Adrenal gland (tissue), 12 donors: ENCODE measurements around the gene C1QTNF5. TPM values are rescaled to one million over a fixed set of nuclear protein-coding genes. Genes with fewer than 3 reads are reported as not detected.
A peak's percentile ranks its signal among the peaks of the same experiment; 100 is the strongest.

Experiments used
- DNase-seq, 7 donors: peaks; one replicate each; pipeline ENCODE4 v3.0.0-alpha.2; 2019 to 2020
- H3K27ac ChIP-seq, 5 donors: fragments of 200-600 bp; sonication (generic) in 4 of 5; 1 replicate in 3 of 5; 2 replicates in 2 of 5; pipeline versions ENCODE4 v1.5.1 to v1.8.0; 2016 to 2020; ENCODE audit warnings: mild to moderate bottlenecking in 1 of 5
- H3K27me3 ChIP-seq: fragments of 200-600 bp; 2 replicates; pipeline ENCODE4 v1.8.0; 2021
- H3K36me3 ChIP-seq, 2 donors: fragments of 200-600 bp; replicated peaks in 1 of 2; 1 replicate in 1 of 2; 2 replicates in 1 of 2; pipeline versions ENCODE4 v1.5.1 to v1.8.0; 2018 to 2022
- H3K4me1 ChIP-seq, 2 donors: fragments of 200-600 bp; replicated peaks in 1 of 2; 1 replicate in 1 of 2; 2 replicates in 1 of 2; pipeline versions ENCODE4 v1.5.1 to v1.8.0; 2018 to 2021
- H3K4me3 ChIP-seq, 4 donors: fragments of 200-600 bp; sonication (generic) in 3 of 4; one replicate each; pipeline ENCODE4 v1.5.1; 2016 to 2018
- H3K9me3 ChIP-seq, 3 donors: fragments of 200-600 bp; sonication (generic) in 1 of 3; replicated peaks in 1 of 3; 1 replicate in 2 of 3; 2 replicates in 1 of 3; pipeline versions ENCODE4 v1.5.1 to v1.8.0; 2016 to 2021
- POLR2A ChIP-seq, 2 donors: fragments of 450-650 bp; IDR thresholded peaks; one replicate each; pipeline ENCODE4 v1.6.1; 2017; ENCODE audit warnings: antibody characterized with exemption in 2 of 2, mild to moderate bottlenecking in 2 of 2, moderate library complexity in 1 of 2
- WGBS, 4 donors: extraction: QIAGEN DNeasy Blood & Tissue Kit in 2 of 4; methylation state at CpG; one replicate each; pipeline versions ENCODE4 v1.1.5 to v1.1.7; 2013 to 2017; 5-methylcytosine and 5-hydroxymethylcytosine counted together
- intact Hi-C, 2 donors: fragments of 100-400 bp; cut with DNase I; formaldehyde crosslinking; loops; one replicate each; pipeline versions ENCODE4 v1.14.1 to v1.15.0; 2022 to 2023
- polyA plus RNA-seq, 3 donors: library from polyadenylated mRNA; stranded (reverse); fragments of 200-250 nt in 2 of 3; fragments of 350-450 nt in 1 of 3; fragmentation: Illumina TruSeq in 1 of 3; extraction: RNeasy Lipid Tissue Mini Kit (QIAGEN cat#74804) in 1 of 3; gene quantifications; one replicate each; pipeline ENCODE4 v1.2.3, GENCODE V29; 2013 to 2014
- total RNA-seq, 9 donors: library from RNA; depleted of rRNA in 4 of 9; stranded (reverse); fragments of >200 nt in 4 of 9; fragments of 120-200 nt in 1 of 9; fragmentation: NEBNext Ultra II Directional in 1 of 9; extraction: Animal tissue kit (Norgen Biotek cat#: 25700) in 1 of 9; gene quantifications; one replicate each; pipeline versions ENCODE4 v1.1.0 to v1.2.4, GENCODE V29; 2013 to 2023
- TF ChIP-seq, protein P1 (sequence below), 6 experiments: fragments of 450-650 bp in 4 of 6; fragments of 200-600 bp in 2 of 6; sonication (generic) in 1 of 6; IDR thresholded peaks; 1 replicate in 5 of 6; 2 replicates in 1 of 6; pipeline versions ENCODE4 v1.5.1 to v1.8.0; 2016 to 2021; ENCODE audit warnings: antibody characterized with exemption in 6 of 6, mild to moderate bottlenecking in 2 of 6, moderate library complexity in 1 of 6
- donor health status: healthy with polysubstance abuse.
- donor health status: Bipolar disorder and iron deficiency.
- donor health status: DM: yes; HTN: yes; CAD: no.
- donor health status: DM: no; HTN: no; CAD: no.
- donor health status: DM: no; HTN: no; CAD: no.
- donor health status: DM: yes; HTN: yes; CAD: no.

C1QTNF5 gene
- total and polyA plus RNA-seq, 12 donors: 1.8 to 46.9 (median 20.6) TPM

DNA sequence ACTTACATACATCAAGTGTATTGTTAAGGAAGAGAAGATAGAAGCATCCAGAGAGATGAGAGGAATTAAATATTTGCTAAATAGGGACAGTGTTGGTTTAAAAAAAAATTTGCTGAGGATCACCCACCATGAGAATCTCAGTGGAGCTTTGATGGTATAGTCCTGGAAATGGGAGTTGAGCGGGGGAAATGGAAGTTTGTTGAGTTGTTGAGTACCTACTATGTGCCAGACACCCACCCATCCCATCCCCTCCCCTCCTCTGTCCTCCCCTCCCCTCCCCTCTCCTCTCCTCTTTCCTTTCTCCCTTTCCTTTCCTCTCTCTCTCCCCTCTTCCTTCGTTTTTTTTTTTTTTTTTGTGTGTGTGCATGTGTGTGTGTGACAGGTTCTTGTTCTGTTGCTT lies 10.5 kb upstream of the C1QTNF5 start:
- H3K4me1 ChIP-seq: peaks cover 3 to 7% of the 10 kb centered on the region in 2 donors
- no peak overlapping the region for H3K4me3 ChIP-seq
- no peaks in the 10 kb centered on the region for H3K36me3 ChIP-seq
- WGBS, 4 donors: 44 to 94% (median 49%) methylated on average over 1 to 2 of the region's 2 CpGs
- intact Hi-C loops: loop anchor here in 1 of 2 donors (10.0 kb wide), 1 partner anchor 124 kb away; no protein-coding TSS in a partner anchor
- H3K27me3 ChIP-seq: no peaks in the 10 kb centered on the region
- H3K27ac ChIP-seq: no peak overlapping the region
- DNase-seq: no peak
- no peaks in the 10 kb centered on the region for H3K9me3 ChIP-seq
- TF ChIP-seq, protein P1, sequence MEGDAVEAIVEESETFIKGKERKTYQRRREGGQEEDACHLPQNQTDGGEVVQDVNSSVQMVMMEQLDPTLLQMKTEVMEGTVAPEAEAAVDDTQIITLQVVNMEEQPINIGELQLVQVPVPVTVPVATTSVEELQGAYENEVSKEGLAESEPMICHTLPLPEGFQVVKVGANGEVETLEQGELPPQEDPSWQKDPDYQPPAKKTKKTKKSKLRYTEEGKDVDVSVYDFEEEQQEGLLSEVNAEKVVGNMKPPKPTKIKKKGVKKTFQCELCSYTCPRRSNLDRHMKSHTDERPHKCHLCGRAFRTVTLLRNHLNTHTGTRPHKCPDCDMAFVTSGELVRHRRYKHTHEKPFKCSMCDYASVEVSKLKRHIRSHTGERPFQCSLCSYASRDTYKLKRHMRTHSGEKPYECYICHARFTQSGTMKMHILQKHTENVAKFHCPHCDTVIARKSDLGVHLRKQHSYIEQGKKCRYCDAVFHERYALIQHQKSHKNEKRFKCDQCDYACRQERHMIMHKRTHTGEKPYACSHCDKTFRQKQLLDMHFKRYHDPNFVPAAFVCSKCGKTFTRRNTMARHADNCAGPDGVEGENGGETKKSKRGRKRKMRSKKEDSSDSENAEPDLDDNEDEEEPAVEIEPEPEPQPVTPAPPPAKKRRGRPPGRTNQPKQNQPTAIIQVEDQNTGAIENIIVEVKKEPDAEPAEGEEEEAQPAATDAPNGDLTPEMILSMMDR (IDR thresholded peaks at IDR 0.05): no peak
- no peak for TF ChIP-seq POLR2A (IDR thresholded peaks at IDR 0.05)

- H3K27me3 ChIP-seq: no peaks in the 10 kb centered on the region
- no peak overlapping the region for H3K27ac ChIP-seq
- no peak for TF ChIP-seq POLR2A (IDR thresholded peaks at IDR 0.05)
- TF ChIP-seq, protein P1 (IDR thresholded peaks at IDR 0.05): no peak
- no peaks in the 10 kb centered on the region for H3K36me3 ChIP-seq
- intact Hi-C loops: loop anchor here in 1 of 2 donors (10.0 kb wide), 1 partner anchor 124 kb away; no protein-coding TSS in a partner anchor
- H3K4me3 ChIP-seq: no peak overlapping the region
- no peaks in the 10 kb centered on the region for H3K9me3 ChIP-seq
- peaks cover 3 to 7% of the 10 kb centered on the region in 2 donors for H3K4me1 ChIP-seq
- 75 to 90% (median 82%) methylated on average over 2 to 6 of the region's 6 CpGs for WGBS, 4 donors
- DNase-seq: no peak
Observed at GRCh38 chr11:119350302-119350701, 9.6 kb upstream of the C1QTNF5 start.

DNA sequence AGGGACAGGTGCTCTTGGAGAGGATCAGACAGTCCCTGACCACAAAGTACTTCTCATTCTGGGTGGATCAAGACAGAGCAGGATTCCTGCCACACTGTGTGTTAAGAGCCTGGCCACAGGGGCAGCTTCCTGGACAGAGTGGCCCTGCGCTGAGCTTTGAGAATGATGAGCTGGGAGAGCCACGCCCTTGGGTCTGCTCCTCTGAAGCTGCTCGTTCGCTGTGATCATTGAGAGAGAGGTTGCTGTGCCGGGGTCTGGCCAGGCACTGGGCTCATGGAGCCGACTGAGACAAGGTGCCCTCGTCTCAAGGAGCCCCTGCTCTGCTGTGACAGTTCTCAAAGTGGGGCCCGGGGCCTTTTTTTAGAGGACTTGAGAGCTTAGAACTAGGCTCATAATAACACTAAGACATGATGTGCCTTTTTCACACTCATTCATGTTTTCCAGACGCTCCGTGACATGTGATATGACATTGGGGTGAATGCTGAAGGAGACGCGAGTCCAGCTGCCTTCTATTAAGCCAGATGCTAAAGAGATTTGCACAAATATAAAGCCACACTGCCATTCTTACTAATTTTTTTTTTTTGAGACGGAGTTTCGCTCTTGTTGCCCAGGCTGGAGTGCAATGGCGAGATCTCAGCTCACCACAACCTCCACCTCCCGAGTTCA lies 7.4 kb upstream of the C1QTNF5 start:
- Histone ChIP-seq H3K4me3 (no peak overlapping the region), H3K27me3 (no peaks in the 10 kb centered on the region), H3K36me3 (no peaks in the 10 kb centered on the region), H3K9me3 (no peaks in the 10 kb centered on the region), H3K27ac (no peak overlapping the region), H3K4me1 (peaks cover 3 to 7% of the 10 kb centered on the region in 2 donors)
- WGBS, 4 donors: 82 to 89% (median 85%) methylated on average over 15 to 16 of the region's 16 CpGs
- TF ChIP-seq, protein P1 (IDR thresholded peaks at IDR 0.05): no peak
- TF ChIP-seq POLR2A (IDR thresholded peaks at IDR 0.05): no peak
- intact Hi-C loops: no loop called here
- DNase-seq: no peak

- whole genome bisulfite sequencing, 4 donors: 58 to 69% (median 63%) methylated on average over 2 of the region's 2 CpGs
- H3K36me3 ChIP-seq: no peaks in the 10 kb centered on the region
- no peaks in the 10 kb centered on the region for H3K27me3 ChIP-seq
- peak overlapping the region in 3 of 5 donors; percentile 32 to 79 (median 39) for H3K27ac ChIP-seq
- TF ChIP-seq POLR2A (IDR thresholded peaks at IDR 0.05): peak in 1 of 2 donors; percentile 26
- TF ChIP-seq, protein P1 (IDR thresholded peaks at IDR 0.05): no peak
- H3K4me1 ChIP-seq: peaks cover 3 to 7% of the 10 kb centered on the region in 2 donors
- intact Hi-C loops: no loop called here
- peak in 2 of 7 donors; percentile 63 to 66 for DNase-seq
- no peak overlapping the region for H3K4me3 ChIP-seq
- no peaks in the 10 kb centered on the region for H3K9me3 ChIP-seq
Observed at GRCh38 chr11:119347242-119347641, 6.6 kb upstream of the C1QTNF5 start.
